ENCODE results near the gene SEPTIN14. TPM values are rescaled to one million over a fixed set of nuclear protein-coding genes. Genes with fewer than 3 reads are reported as not detected.

The SEPTIN14 gene
- total RNA-seq, 1 experiment from 2014 or later: not detected

GRCh38 chr7:55827577-55827976, 35.0 kb downstream of the SEPTIN14 start:
- no peak for DNase-seq
- TF ChIP-seq, protein P1, sequence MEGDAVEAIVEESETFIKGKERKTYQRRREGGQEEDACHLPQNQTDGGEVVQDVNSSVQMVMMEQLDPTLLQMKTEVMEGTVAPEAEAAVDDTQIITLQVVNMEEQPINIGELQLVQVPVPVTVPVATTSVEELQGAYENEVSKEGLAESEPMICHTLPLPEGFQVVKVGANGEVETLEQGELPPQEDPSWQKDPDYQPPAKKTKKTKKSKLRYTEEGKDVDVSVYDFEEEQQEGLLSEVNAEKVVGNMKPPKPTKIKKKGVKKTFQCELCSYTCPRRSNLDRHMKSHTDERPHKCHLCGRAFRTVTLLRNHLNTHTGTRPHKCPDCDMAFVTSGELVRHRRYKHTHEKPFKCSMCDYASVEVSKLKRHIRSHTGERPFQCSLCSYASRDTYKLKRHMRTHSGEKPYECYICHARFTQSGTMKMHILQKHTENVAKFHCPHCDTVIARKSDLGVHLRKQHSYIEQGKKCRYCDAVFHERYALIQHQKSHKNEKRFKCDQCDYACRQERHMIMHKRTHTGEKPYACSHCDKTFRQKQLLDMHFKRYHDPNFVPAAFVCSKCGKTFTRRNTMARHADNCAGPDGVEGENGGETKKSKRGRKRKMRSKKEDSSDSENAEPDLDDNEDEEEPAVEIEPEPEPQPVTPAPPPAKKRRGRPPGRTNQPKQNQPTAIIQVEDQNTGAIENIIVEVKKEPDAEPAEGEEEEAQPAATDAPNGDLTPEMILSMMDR (conservative IDR thresholded peaks at IDR 0.05): no peak
- Histone ChIP-seq H3K4me2 (ENCODE audit: insufficient read depth, insufficient read length, low read length) (no peak overlapping the region), H3K14ac (ENCODE audit: insufficient read depth, low read length) (no peak overlapping the region), H3K9ac (ENCODE audit: extremely low read depth, insufficient read length, low read length) (no peak overlapping the region), H3K18ac (ENCODE audit: insufficient read length, low read depth, low read length) (no peak overlapping the region), H3K79me2 (ENCODE audit: insufficient read depth, low read length) (no peaks in the 10 kb centered on the region), H4K5ac (ENCODE audit: insufficient read length, low read depth, low read length) (no peak overlapping the region), H4K8ac (replicated peaks; ENCODE audit: insufficient read length, low read depth, low read length) (no peak overlapping the region), H3K27me3 (ENCODE audit: insufficient read depth, low read length) (no peaks in the 10 kb centered on the region), H2BK12ac (ENCODE audit: insufficient read length, low read depth, low read length) (no peak overlapping the region), H2AK5ac (ENCODE audit: insufficient read length, low read length) (no peak overlapping the region), H3K23ac (ENCODE audit: insufficient read length, low read depth, low read length) (no peak overlapping the region), H4K20me1 (ENCODE audit: control insufficient read depth, insufficient read depth, insufficient read length) (no peaks in the 10 kb centered on the region), H2BK120ac (ENCODE audit: low read depth, low read length, poor library complexity, severe bottlenecking) (no peak overlapping the region), H3K9me3 (ENCODE audit: control insufficient read depth, low read depth, low read length) (peaks cover 37% of the 10 kb centered on the region), H3K56ac (ENCODE audit: insufficient read length, low read depth, low read length) (no peak overlapping the region), H4K91ac (ENCODE audit: insufficient read length, low read depth, low read length) (no peak overlapping the region), H3K4me1 (ENCODE audit: insufficient read depth, low read length) (no peaks in the 10 kb centered on the region), H3K4ac (ENCODE audit: low read depth, low read length) (no peak overlapping the region), H3T11ph (ENCODE audit: low read length) (no peak overlapping the region), H2BK5ac (ENCODE audit: insufficient read length, low read length) (no peak overlapping the region), H2BK15ac (ENCODE audit: low read depth, low read length) (no peak overlapping the region), H3K23me2 (ENCODE audit: insufficient read length, low read depth, low read length, poor library complexity, severe bottlenecking) (no peaks in the 10 kb centered on the region), H2BK20ac (ENCODE audit: low read depth, low read length, poor library complexity, severe bottlenecking) (no peak overlapping the region), H2AFZ (ENCODE audit: low read length) (no peak overlapping the region), H3K79me1 (ENCODE audit: insufficient read depth, low read depth, low read length, poor library complexity, severe bottlenecking) (no peaks in the 10 kb centered on the region), H3K27ac (ENCODE audit: insufficient read length, low read depth, low read length) (no peak overlapping the region)
- Mint-ChIP-seq H3K36me3 (ENCODE audit: insufficient read depth in 1 of 3, low read depth in 3 of 3) (peaks cover 8 to 41% (median 15%) of the 10 kb centered on the region in 3 experiments; a peak in 6 of 7 replicates), H3K27me3 (ENCODE audit: low read depth) (peaks cover 4% of the 10 kb centered on the region; the same call in 1 of the 2 replicates), H3K4me1 (no peaks in the 10 kb centered on the region), H3K4me3 (no peak overlapping the region), H3K9me3 (peaks cover 82 to 92% of the 10 kb centered on the region in 2 experiments), H3K27ac (no peak overlapping the region)
- WGBS (ENCODE audit: extremely low coverage, insufficient read length, low lambda C conversion rate): no CpG with 5 or more reads among the region's 1 CpG
